Parathyroid adenoma (tissue), 2 donors: ENCODE results near the gene MPPED1.

ENCODE experiments used
- H2AFZ ChIP-seq: fragments of 300-600 bp; sonication (generic); one replicate; pipeline ENCODE4 v1.7.0; 2017; ENCODE audit warnings: antibody characterized with exemption, mild to moderate bottlenecking
- H3K27ac ChIP-seq: fragments of 300-600 bp; sonication (generic); one replicate; pipeline ENCODE4 v1.7.0; 2017
- H3K27me3 ChIP-seq: fragments of 300-600 bp; sonication (generic); one replicate; pipeline ENCODE4 v1.7.0; 2017; ENCODE audit warnings: low read length; ENCODE audit not compliant: control insufficient read depth, insufficient read depth
- H3K36me3 ChIP-seq: fragments of 300-600 bp; sonication (generic); one replicate; pipeline ENCODE4 v1.7.0; 2017; ENCODE audit warnings: low read length; ENCODE audit not compliant: control insufficient read depth, insufficient read depth
- H3K4me1 ChIP-seq: fragments of 300-600 bp; sonication (generic); one replicate; pipeline ENCODE4 v1.7.0; 2017; ENCODE audit warnings: control low read depth
- H3K4me2 ChIP-seq: fragments of 300-600 bp; sonication (generic); one replicate; pipeline ENCODE4 v1.7.0; 2017; ENCODE audit warnings: low read length
- H3K4me3 ChIP-seq: fragments of 300-600 bp; sonication (generic); one replicate; pipeline ENCODE4 v1.7.0; 2017; ENCODE audit warnings: low read depth, low read length
- H3K79me2 ChIP-seq: fragments of 300-600 bp; sonication (generic); one replicate; pipeline ENCODE4 v1.7.0; 2017; ENCODE audit warnings: control low read depth
- H3K9ac ChIP-seq: fragments of 300-600 bp; sonication (generic); one replicate; pipeline ENCODE4 v1.7.0; 2017; ENCODE audit warnings: mild to moderate bottlenecking
- H3K9me3 ChIP-seq: fragments of 300-600 bp; sonication (generic); one replicate; pipeline ENCODE4 v1.7.0; 2017; ENCODE audit warnings: low read length; ENCODE audit not compliant: control insufficient read depth
- CTCF ChIP-seq: fragments of 300-600 bp; sonication (generic); IDR thresholded peaks from one replicate; pipeline ENCODE4 v1.7.0; 2017; ENCODE audit warnings: antibody characterized with exemption, mild to moderate bottlenecking
- donor health status: primary hyperparathyroidism.

Gene MPPED1

DNA sequence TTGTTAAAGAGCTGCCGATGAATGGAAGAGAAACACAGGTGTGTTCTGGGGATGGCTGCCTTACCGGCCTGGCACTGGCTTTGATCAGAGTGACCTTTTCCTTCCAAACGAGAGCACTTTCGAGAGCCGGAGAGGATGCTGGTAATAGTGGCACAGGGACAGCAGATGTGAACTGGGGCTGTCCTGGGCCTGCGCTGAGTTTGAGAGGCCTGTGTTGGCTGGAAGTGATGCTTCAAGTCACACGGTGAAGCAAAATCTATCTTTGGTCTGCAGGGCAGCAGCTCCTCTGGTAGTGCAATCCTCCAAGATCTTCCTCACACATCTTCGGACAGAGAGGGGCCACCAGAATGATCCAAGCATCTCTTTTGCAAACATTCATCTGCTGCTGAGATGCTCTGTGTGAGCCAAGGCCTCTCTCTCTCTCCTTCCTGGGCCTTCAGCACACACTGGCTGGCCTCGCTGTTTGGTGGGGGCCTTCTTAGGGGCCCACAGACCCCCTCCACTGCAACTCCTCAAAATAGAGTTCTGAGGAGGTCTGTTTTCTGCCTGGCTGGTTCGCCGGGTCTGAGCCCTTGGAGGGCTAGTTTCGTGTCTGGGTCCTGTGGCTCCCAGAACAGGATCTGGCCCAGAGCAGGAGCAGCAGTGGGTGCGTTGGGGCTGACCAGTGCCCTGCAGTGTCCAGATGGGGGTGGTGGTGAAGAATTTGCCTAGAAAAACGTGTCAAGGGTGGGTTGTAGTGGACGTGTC lies 6.4 kb downstream of the MPPED1 start:
- H3K9me3 ChIP-seq, result no peaks in the 10 kb centered on the region
- no peak for TF ChIP-seq CTCF

DNA sequence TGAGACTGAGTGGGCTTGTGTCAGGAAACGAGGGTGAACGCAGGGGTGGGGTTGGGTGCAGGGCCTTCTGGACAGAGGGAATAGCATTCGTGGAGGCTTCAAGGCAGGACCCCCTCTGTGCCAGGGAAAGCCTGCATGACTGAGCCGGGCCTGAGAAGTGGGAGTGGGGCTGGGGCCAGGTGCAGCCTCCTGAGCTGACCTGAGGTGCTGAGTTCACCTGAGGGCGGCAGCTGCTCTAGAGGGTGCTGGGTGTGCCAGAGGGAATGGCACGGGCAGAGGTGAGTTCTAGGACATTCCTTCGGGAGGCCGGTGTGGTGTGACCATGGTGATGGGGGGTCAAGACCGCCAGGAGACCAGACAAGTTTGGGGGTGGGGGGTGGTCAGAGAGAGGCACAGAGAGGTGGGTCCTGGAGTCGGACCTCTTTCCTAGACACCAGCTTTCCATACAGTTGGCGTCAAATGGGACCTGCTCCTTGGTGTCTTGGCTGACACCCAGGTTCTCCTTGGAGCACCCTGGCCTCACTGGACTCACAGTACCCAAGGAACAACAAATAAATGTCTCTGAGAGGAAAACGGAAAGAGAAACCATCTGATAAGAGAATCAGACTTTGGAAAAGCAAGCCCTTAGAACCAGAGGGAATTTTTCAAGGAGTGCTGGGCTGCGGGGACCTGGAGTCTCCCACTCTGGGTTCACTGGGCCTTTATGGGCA lies 7.7 kb downstream of the MPPED1 start:
- H3K27ac ChIP-seq, result no peak overlapping the region
- no peak overlapping the region for H3K9ac ChIP-seq
- H3K4me2 ChIP-seq, result no peak overlapping the region

More for the DNA sequence above, 6.4 kb downstream of the MPPED1 start:
- Histone ChIP-seq H2AFZ (no peak overlapping the region), H3K79me2 (no peaks in the 10 kb centered on the region), H3K27me3 (no peaks in the 10 kb centered on the region), H3K9ac (no peak overlapping the region), H3K4me1 (no peaks in the 10 kb centered on the region), H3K36me3 (no peaks in the 10 kb centered on the region), H3K27ac (no peak overlapping the region), H3K4me3 (no peak overlapping the region), H3K4me2 (no peak overlapping the region)

DNA sequence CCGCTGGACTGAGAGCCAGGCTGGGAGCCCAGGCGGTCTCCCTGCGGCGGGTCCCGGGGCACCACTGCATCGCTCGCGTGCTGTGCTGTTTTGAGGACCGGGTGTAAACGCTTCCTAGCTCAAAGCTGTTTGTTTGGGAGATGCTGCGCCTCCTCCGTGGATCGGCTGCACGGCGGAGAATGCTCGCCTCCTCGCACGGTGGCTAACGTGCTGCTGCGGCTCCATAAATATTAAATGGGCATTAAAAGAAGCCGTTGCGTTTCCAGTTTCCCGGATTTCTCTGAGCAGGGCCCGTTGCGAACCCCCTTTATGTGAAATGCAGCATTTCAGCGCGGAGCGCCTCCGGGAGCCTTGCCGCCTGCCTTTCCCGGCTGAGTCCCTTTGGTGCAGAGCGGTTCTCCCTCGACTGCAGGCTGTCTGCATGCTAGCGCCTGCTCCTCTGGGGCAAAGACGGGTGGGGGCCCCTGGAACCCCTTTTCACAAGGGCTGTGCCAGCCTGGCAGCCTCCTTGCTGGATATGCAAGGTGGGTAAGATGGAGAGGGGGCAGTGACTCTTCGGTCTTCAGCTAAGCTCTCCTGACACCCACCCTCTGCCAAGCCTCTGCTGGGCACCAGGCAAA lies 9.3 kb downstream of the MPPED1 start:
- TF ChIP-seq CTCF, result no peak
- Histone ChIP-seq H3K36me3 (no peaks in the 10 kb centered on the region), H3K4me2 (no peak overlapping the region), H3K79me2 (no peaks in the 10 kb centered on the region), H3K4me3 (no peak overlapping the region), H3K9ac (no peak overlapping the region), H3K27ac (no peak overlapping the region), H3K9me3 (no peaks in the 10 kb centered on the region), H3K27me3 (no peaks in the 10 kb centered on the region), H2AFZ (no peak overlapping the region), H3K4me1 (no peaks in the 10 kb centered on the region)

More for the DNA sequence above, 7.7 kb downstream of the MPPED1 start:
- Histone ChIP-seq H3K27me3 (no peaks in the 10 kb centered on the region), H3K4me1 (no peaks in the 10 kb centered on the region), H2AFZ (no peak overlapping the region), H3K36me3 (no peaks in the 10 kb centered on the region), H3K4me3 (no peak overlapping the region), H3K9me3 (no peaks in the 10 kb centered on the region), H3K79me2 (no peaks in the 10 kb centered on the region)
- TF ChIP-seq CTCF, result no peak

DNA sequence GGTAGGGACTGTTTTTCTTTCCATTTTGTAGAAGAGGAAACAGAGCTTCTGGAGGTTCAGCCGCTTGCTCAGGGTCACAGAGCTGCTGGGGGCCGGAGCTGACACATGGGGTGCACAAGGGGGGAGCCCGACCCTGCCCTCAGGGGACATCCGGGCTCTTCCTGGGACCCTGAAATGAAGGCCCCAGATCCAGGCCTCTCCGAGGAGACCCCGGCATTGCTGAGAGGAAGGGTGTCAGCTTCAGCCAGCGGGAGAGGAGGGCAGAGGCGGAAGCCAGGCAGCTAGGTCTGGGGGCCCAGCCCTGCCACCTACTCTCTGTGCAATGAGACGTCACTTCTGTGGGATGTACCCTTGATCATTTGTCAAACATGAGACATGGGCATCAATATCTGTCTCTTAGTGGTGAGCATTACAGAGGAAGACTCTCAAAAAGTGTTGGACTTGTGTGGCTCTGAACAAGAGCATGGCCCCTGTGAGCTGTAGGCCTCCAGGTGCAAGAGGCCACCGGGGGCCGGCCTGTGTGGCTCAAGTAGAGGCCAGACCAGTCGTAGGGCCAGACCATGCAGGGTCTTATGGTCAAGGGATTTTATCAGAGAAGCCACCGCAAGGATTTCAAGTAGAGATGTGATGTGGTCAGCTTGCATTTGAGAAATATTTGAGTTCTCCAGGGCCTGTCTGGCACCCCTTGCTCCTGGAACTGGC lies 10.3 kb downstream of the MPPED1 start:
- Histone ChIP-seq H3K4me2 (no peak overlapping the region), H3K27ac (no peak overlapping the region), H3K27me3 (no peaks in the 10 kb centered on the region), H3K36me3 (no peaks in the 10 kb centered on the region), H3K79me2 (no peaks in the 10 kb centered on the region), H3K9me3 (no peaks in the 10 kb centered on the region), H3K4me1 (no peaks in the 10 kb centered on the region), H3K4me3 (no peak overlapping the region), H3K9ac (no peak overlapping the region), H2AFZ (no peak overlapping the region)
- no peak for TF ChIP-seq CTCF
